ENCODE results near the gene COMMD9. TPM values are rescaled to one million over a fixed set of nuclear protein-coding genes. Genes with fewer than 3 reads are reported as not detected.

The COMMD9 gene
- total RNA-seq, 1 experiment from 2014 or later = 93.7 TPM

- DNase-seq (ENCODE audit: low spot score) = no peak
These were observed 64.9 kb downstream of the COMMD9 start for GRCh38 chr11:36224209-36224882.

GRCh38 chr11:36222831-36223635 lies 66.2 kb downstream of the COMMD9 start:
- no peak for DNase-seq (ENCODE audit: low spot score)

Other genes starting within 250 kb of the COMMD9 start
- gene PRR5L, start 6.9 kb upstream of the COMMD9 start, total RNA-seq (2014; rRNA removed; shearing (Covaris generic)) = 80.1 and 92.8 TPM in 2 replicates
- 4.9 and 5.7 TPM in 2 replicates for gene TRAF6, start 220.8 kb upstream of the COMMD9 start, total RNA-seq (2014; rRNA removed; shearing (Covaris generic))